Measurements from ENCODE around the gene CYTH2.

DNA sequence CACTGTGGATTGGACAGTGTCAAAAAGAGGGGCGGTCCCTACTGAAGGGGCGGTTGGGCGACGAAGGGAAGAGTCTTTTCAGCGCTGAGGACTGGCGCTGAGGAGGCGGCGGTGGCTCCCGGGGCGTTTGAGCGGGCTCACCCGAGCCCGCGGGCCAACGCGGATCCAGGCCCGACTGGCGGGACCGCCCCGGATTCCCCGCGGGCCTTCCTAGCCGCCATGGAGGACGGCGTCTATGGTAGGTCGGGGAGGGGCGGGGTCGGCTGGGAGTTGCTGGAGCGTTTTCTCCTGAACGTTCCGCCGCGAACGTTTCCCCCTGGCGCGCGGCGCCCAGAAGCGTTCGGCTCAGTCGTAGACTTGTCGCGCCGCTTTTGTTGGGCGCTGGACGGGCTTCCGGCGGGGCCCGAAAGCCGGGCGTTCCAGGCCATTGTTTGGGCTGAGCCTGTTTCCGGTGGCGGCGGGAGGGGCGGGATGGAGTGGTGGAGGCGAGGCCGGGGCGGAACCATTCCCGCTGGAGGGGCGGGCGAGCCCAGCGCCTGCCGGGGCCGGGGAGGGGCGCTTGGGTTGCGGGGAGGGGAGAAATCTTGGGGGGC is at the start of gene CYTH2:
- TF ChIP-seq RAD21 (conservative IDR thresholded peaks at IDR 0.05 in 1 of 2, IDR thresholded peaks at IDR 0.05 in 1 of 2) (no peak; a peak in 2 of 5 replicates), HEYL (CRISPR knock-in tag; IDR thresholded peaks at IDR 0.05) (no peak), SMC3 (IDR thresholded peaks at IDR 0.05) (peak; percentile 30; the same call in 1 of the 3 replicates), ZFP36 (IDR thresholded peaks at IDR 0.05; ENCODE audit: borderline replicate concordance, partially characterized antibody) (no peak)

Data from A549 (cell line).